HepG2 (cell line): Measurements from ENCODE around the gene PTAR1. TPM values are rescaled to one million over a fixed set of nuclear protein-coding genes. Genes with fewer than 3 reads are reported as not detected.

Experiments
- ARID5B ChIP-seq: IDR thresholded peaks from 2 replicates; pipeline ENCODE4 v1.4.0; 2020; ENCODE audit warnings: mild to moderate bottlenecking, missing genetic modification reagents
- BCL3 ChIP-seq: sonication (generic); formaldehyde crosslinking; IDR thresholded peaks from 2 replicates; pipeline ENCODE4 v1.5.1; 2020; ENCODE audit warnings: mild to moderate bottlenecking, missing genetic modification reagents, moderate library complexity
- CREBL2 ChIP-seq: sonication (generic); formaldehyde crosslinking; IDR thresholded peaks from 2 replicates; pipeline ENCODE4 v1.8.1; 2023; ENCODE audit warnings: missing genetic modification reagents, mild to moderate bottlenecking, borderline replicate concordance
- ESRRA ChIP-seq: sonication (generic); formaldehyde crosslinking; IDR thresholded peaks from 2 replicates; pipeline ENCODE4 v1.5.1; 2020; ENCODE audit warnings: mild to moderate bottlenecking, low read depth, missing genetic modification reagents
- LBX2 ChIP-seq: sonication (generic); formaldehyde crosslinking; IDR thresholded peaks from 2 replicates; pipeline ENCODE4 v1.5.0; 2020; ENCODE audit warnings: missing genetic modification reagents, mild to moderate bottlenecking, borderline replicate concordance
- MAFK ChIP-seq, 2 experiments: IDR thresholded peaks in 1 of 2; conservative IDR thresholded peaks in 1 of 2; 2 replicates each; pipeline ENCODE4 v1.6.1; 2011; ENCODE audit warnings: improper control_type of control experiment in 2 of 2, low read length in 2 of 2
- MBNL3 ChIP-seq: fragments of 250-450 bp; sonication (Bioruptor Pico); conservative IDR thresholded peaks from 2 replicates; pipeline ENCODE4 v1.8.0; 2022; ENCODE audit warnings: mild to moderate bottlenecking, inconsistent platforms
- MLX ChIP-seq: IDR thresholded peaks from 2 replicates; pipeline ENCODE4 v1.6.1; 2016
- NFIB ChIP-seq: sonication (generic); formaldehyde crosslinking; IDR thresholded peaks from 2 replicates; pipeline ENCODE4 v1.9.0; 2021; ENCODE audit warnings: missing genetic modification reagents, mild to moderate bottlenecking, borderline replicate concordance
- NFRKB ChIP-seq: fragments of 450-650 bp; IDR thresholded peaks from 2 replicates; pipeline ENCODE4 v1.6.1; 2017
- NR2F1 ChIP-seq, 2 experiments: fragments of 450-650 bp in 1 of 2; formaldehyde crosslinking in 1 of 2; IDR thresholded peaks; 2 replicates each; pipeline versions ENCODE4 v1.5.0 to v1.6.1; 2016 to 2020; ENCODE audit warnings: mild to moderate bottlenecking in 1 of 2, missing compliant biosample characterization in 1 of 2, missing genetic modification reagents in 1 of 2, moderate library complexity in 1 of 2
- PREB ChIP-seq: sonication (generic); formaldehyde crosslinking; IDR thresholded peaks from 2 replicates; pipeline ENCODE4 v1.4.0; 2020; ENCODE audit warnings: missing genetic modification reagents
- SP1 ChIP-seq, 2 experiments: fragments of 450-650 bp in 1 of 2; sonication (generic) in 1 of 2; formaldehyde crosslinking in 1 of 2; IDR thresholded peaks; 2 replicates each; pipeline versions ENCODE4 v1.4.0 to v1.6.1; 2016 to 2020; ENCODE audit warnings: missing genetic modification reagents in 1 of 2
- TOE1 ChIP-seq: sonication (generic); formaldehyde crosslinking; IDR thresholded peaks from 2 replicates; pipeline ENCODE4 v1.4.0; 2020; ENCODE audit warnings: mild to moderate bottlenecking, missing genetic modification reagents
- XRCC5 ChIP-seq: fragments of 200-400 bp; formaldehyde crosslinking; optimal IDR thresholded peaks from 2 replicates; pipeline ENCODE3; 2017; ENCODE audit warnings: mild to moderate bottlenecking, low read length
- ZC3H4 ChIP-seq: sonication (generic); formaldehyde crosslinking; IDR thresholded peaks from 2 replicates; pipeline ENCODE4 v1.4.0; 2020; ENCODE audit warnings: missing genetic modification reagents, borderline replicate concordance
- ZNF274 ChIP-seq: sonication (generic); formaldehyde crosslinking; IDR thresholded peaks from 2 replicates; pipeline ENCODE4 v1.5.1; 2020; ENCODE audit warnings: mild to moderate bottlenecking, missing genetic modification reagents
- ZNF292 ChIP-seq: sonication (generic); formaldehyde crosslinking; IDR thresholded peaks from 2 replicates; pipeline ENCODE4 v1.8.1; 2022; ENCODE audit warnings: mild to moderate bottlenecking, low read depth, missing genetic modification reagents, borderline replicate concordance
- ZNF30 ChIP-seq: sonication (generic); formaldehyde crosslinking; IDR thresholded peaks from 2 replicates; pipeline ENCODE4 v1.5.0; 2020; ENCODE audit warnings: mild to moderate bottlenecking, missing genetic modification reagents
- ZNF317 ChIP-seq: sonication (generic); formaldehyde crosslinking; IDR thresholded peaks from 2 replicates; pipeline ENCODE4 v1.5.0; 2020; ENCODE audit warnings: mild to moderate bottlenecking, missing genetic modification reagents
- ZNF547 ChIP-seq: sonication (generic); formaldehyde crosslinking; IDR thresholded peaks from 2 replicates; pipeline ENCODE4 v1.5.1; 2020; ENCODE audit warnings: mild to moderate bottlenecking, missing genetic modification reagents
- ZNF652 ChIP-seq: IDR thresholded peaks from 2 replicates; pipeline ENCODE4 v1.6.1; 2016; ENCODE audit warnings: low read depth, borderline replicate concordance
- polyA plus RNA-seq, 8 experiments: library from polyadenylated mRNA; depleted of rRNA in 3 of 8; stranded (reverse) in 7 of 8; unstranded in 1 of 8; fragments of >200 nt; fragmentation: Illumina TruSeq in 4 of 8; extraction: Trizol in 4 of 8; gene quantifications; 2 replicates each; pipeline versions ENCODE4 v1.2.1 to v1.2.3, GENCODE V29; 2011 to 2016; ENCODE audit warnings: low read depth in 4 of 8, missing spikeins in 1 of 8, mixed read lengths in 1 of 8; ENCODE audit not compliant: insufficient read depth in 1 of 8
- total RNA-seq, 5 experiments: library from RNA; depleted of rRNA; stranded (reverse); fragments of >200 nt; fragmentation: Illumina TruSeq; extraction: Trizol; gene quantifications; 2 replicates each; pipeline ENCODE4 v1.2.3, GENCODE V29; 2016; ENCODE audit warnings: low read depth in 1 of 5

Gene PTAR1
- total and polyA plus RNA-seq, 2 of the 13 experiments (the other 11 are each of a cell fraction or from before 2014, with no cell fraction given) = 26.5 to 42.1 TPM

- peak; percentile 67; the same call in 1 of the 2 replicates for TF ChIP-seq LBX2 (CRISPR knock-in tag)
- no peak for TF ChIP-seq NFRKB
- no peak for TF ChIP-seq PREB (CRISPR knock-in tag)
- TF ChIP-seq ESRRA (CRISPR knock-in tag) = no peak
- no peak for TF ChIP-seq ZNF30 (CRISPR knock-in tag)
- no peak for TF ChIP-seq ZNF274 (CRISPR knock-in tag)
- TF ChIP-seq ZNF292 (CRISPR knock-in tag) = no peak
- TF ChIP-seq SP1 (IDR thresholded peaks at IDR 0.05) = no peak
- peak; percentile 49; the same call in 1 of the 2 replicates for TF ChIP-seq SP1 (CRISPR knock-in tag; IDR thresholded peaks at IDR 0.05)
- TF ChIP-seq NR2F1 (CRISPR knock-in tag; IDR thresholded peaks at IDR 0.05) = no peak
- peak; percentile 19 for TF ChIP-seq XRCC5
- TF ChIP-seq BCL3 (CRISPR knock-in tag) = peak; percentile 67; the same call in 1 of the 2 replicates
- TF ChIP-seq TOE1 = no peak
- TF ChIP-seq CREBL2 (CRISPR knock-in tag) = no peak; the same call in 1 of the 2 replicates
- TF ChIP-seq ZC3H4 (CRISPR knock-in tag) = no peak
- no peak for TF ChIP-seq MBNL3 (CRISPR knock-in tag)
- no peak for TF ChIP-seq MAFK (conservative IDR thresholded peaks at IDR 0.05 in 1 of 2, IDR thresholded peaks at IDR 0.05 in 1 of 2; ENCODE audit: low read length in 2 of 2)
- no peak for TF ChIP-seq MLX (CRISPR knock-in tag)
- no peak for TF ChIP-seq ZNF652
- no peak for TF ChIP-seq ZNF317
- no peak for TF ChIP-seq NFIB
- TF ChIP-seq ARID5B = no peak
- TF ChIP-seq ZNF547 (CRISPR knock-in tag) = peak; percentile 39; the same call in 1 of the 2 replicates
Measured at GRCh38 chr9:69759421-69760277, at the start of gene PTAR1 (continued).
